Mammary epithelial cell (primary cell): ENCODE results near the gene FAM118A.

ENCODE experiments used
- CTCF ChIP-seq, 2 donors: IDR thresholded peaks in 1 of 2; conservative IDR thresholded peaks in 1 of 2; 2 replicates each; pipeline ENCODE4 v1.5.1; 2011 to 2012; ENCODE audit warnings: inconsistent platforms in 2 of 2, low read length in 2 of 2, mild to moderate bottlenecking in 2 of 2, control low read depth in 1 of 2, low read depth in 1 of 2; ENCODE audit not compliant: insufficient read depth in 1 of 2; ENCODE audit errors: extremely low read depth in 1 of 2
- EZH2 ChIP-seq: IDR thresholded peaks from 2 replicates; pipeline ENCODE4 v1.6.1; 2012; ENCODE audit warnings: low read length, inconsistent platforms, borderline replicate concordance

- no peak for TF ChIP-seq CTCF (conservative IDR thresholded peaks at IDR 0.05 in 1 of 2, IDR thresholded peaks at IDR 0.05 in 1 of 2; ENCODE audit: extremely low read depth in 1 of 2, insufficient read depth in 1 of 2, low read depth in 1 of 2, low read length in 2 of 2)
- no peak for TF ChIP-seq EZH2
These were observed 30.6 kb downstream of the FAM118A start for GRCh38 chr22:45340323-45340722.
